Activated CD8-positive, alpha-beta memory T cell treated with anti-CD3 and anti-CD28 coated beads for 48 hours (primary cell): ENCODE measurements around the gene KCNN3.

Source experiments
- DNase-seq, 3 experiments: peaks; one replicate each; pipeline ENCODE4 v3.0.0-alpha.2; 2020; ENCODE audit warnings: low read depth in 2 of 3, low spot score in 2 of 3

Gene KCNN3

GRCh38 chr1:154751690-154752089 is 118.4 kb downstream of the KCNN3 start:
- DNase-seq: no peak

- DNase-seq: no peak
Observed at GRCh38 chr1:154750681-154751665, 119.1 kb downstream of the KCNN3 start.

GRCh38 chr1:154749078-154749760 is 120.9 kb downstream of the KCNN3 start:
- DNase-seq: no peak

- no peak for DNase-seq
Observed at GRCh38 chr1:154748405-154748775, 121.7 kb downstream of the KCNN3 start.

- DNase-seq: no peak
Observed at GRCh38 chr1:154747740-154748404, 122.2 kb downstream of the KCNN3 start.

- no peak for DNase-seq
Observed at GRCh38 chr1:154747380-154747739, 122.7 kb downstream of the KCNN3 start.

GRCh38 chr1:154746622-154747299 is 123.3 kb downstream of the KCNN3 start:
- DNase-seq: no peak

GRCh38 chr1:154745750-154746425 is 124.2 kb downstream of the KCNN3 start:
- no peak for DNase-seq

GRCh38 chr1:154745286-154745731 is 124.8 kb downstream of the KCNN3 start:
- peak in 1 of 3 experiments; percentile 17 for DNase-seq

- DNase-seq: no peak
Observed at GRCh38 chr1:154744352-154745035, 125.6 kb downstream of the KCNN3 start.

- DNase-seq: no peak
Observed at GRCh38 chr1:154743526-154744036, 126.5 kb downstream of the KCNN3 start.

GRCh38 chr1:154742606-154743005 is 127.5 kb downstream of the KCNN3 start:
- no peak for DNase-seq

- DNase-seq: no peak
Observed at GRCh38 chr1:154741741-154742495, 128.2 kb downstream of the KCNN3 start.

- no peak for DNase-seq
Observed at GRCh38 chr1:154741327-154741726, 128.8 kb downstream of the KCNN3 start.

GRCh38 chr1:154739654-154740053 is 130.4 kb downstream of the KCNN3 start:
- no peak for DNase-seq

GRCh38 chr1:154736841-154737240 is 133.2 kb downstream of the KCNN3 start:
- DNase-seq: no peak

GRCh38 chr1:154735804-154736168 is 134.3 kb downstream of the KCNN3 start:
- no peak for DNase-seq

- DNase-seq: no peak
Observed at GRCh38 chr1:154735061-154735803, 134.8 kb downstream of the KCNN3 start.
